HepG2 (cell line): ENCODE results near the gene KLK14. TPM values are rescaled to one million over a fixed set of nuclear protein-coding genes. Genes with fewer than 3 reads are reported as not detected.

Experiments
- ATAC-seq: fragments of 200-7000 bp; cut with Tn5 transposase; 3 replicates; pipeline ENCODE4 v1.9.1; 2020; ENCODE audit warnings: mild to moderate bottlenecking, moderate library complexity
- BruUV-seq: library from RNA; stranded (reverse); fragments of 400-500 nt; replicated peaks from 2 replicates; lab custom pipeline; 2021; lab: Mats Ljungman, UMichigan
- CTCF ChIA-PET: fragments of 300-600 bp; formaldehyde crosslinking; extraction: SDS; loops from one replicate; lab custom pipeline; 2021; ENCODE audit warnings: low total read pairs, inconsistent platforms, low intra/inter-chr PET ratio; lab: Yijun Ruan, JAX
- POLR2A ChIA-PET: fragments of 350-600 bp; sonication (Branson Sonifier 250); formaldehyde crosslinking; loops from one replicate; lab custom pipeline; 2020; ENCODE audit warnings: antibody characterized with exemption, inconsistent platforms; lab: Yijun Ruan, JAX
- DNase-seq: peaks from one replicate; pipeline ENCODE4 v3.0.0-alpha.2; 2015; ENCODE audit warnings: low spot score
- FAIRE-seq: peaks from 3 replicates; lab custom pipeline; 2011; peaks lifted over from hg19 to GRCh38; lab: Jason Lieb, UNC
- H2AFZ ChIP-seq: one replicate; pipeline ENCODE4 v1.6.1; 2011; ENCODE audit warnings: low read length, inconsistent platforms
- H3K27ac ChIP-seq: fragments of 300-600 bp; 3 replicates; pipeline ENCODE4 v1.8.0; 2011; ENCODE audit warnings: mixed run types, mild to moderate bottlenecking, mixed read lengths, low read length, inconsistent platforms; ENCODE audit not compliant: insufficient read depth; ENCODE audit errors: extremely low read length
- H3K27me3 ChIP-seq, 2 experiments: fragments of 200-600 bp in 1 of 2; 2 replicates in 1 of 2; 3 replicates in 1 of 2; pipeline versions ENCODE4 v1.6.0 to v1.8.0; 2011; ENCODE audit warnings: low read length in 2 of 2, mild to moderate bottlenecking in 2 of 2, moderate library complexity in 2 of 2, inconsistent platforms in 1 of 2; ENCODE audit not compliant: insufficient read depth in 2 of 2, control insufficient read depth in 1 of 2
- H3K36me3 ChIP-seq, 2 experiments: fragments of 200-600 bp in 1 of 2; replicated peaks in 1 of 2; 2 replicates in 1 of 2; 3 replicates in 1 of 2; pipeline versions ENCODE4 v1.5.1 to v1.8.0; 2011; ENCODE audit warnings: low read length in 2 of 2, inconsistent platforms in 1 of 2; ENCODE audit not compliant: insufficient read depth in 2 of 2, control insufficient read depth in 1 of 2
- H3K4me1 ChIP-seq: 2 replicates; pipeline ENCODE4 v1.5.1; 2012; ENCODE audit warnings: low read length, inconsistent platforms; ENCODE audit not compliant: insufficient read depth
- H3K4me2 ChIP-seq: 2 replicates; pipeline ENCODE4 v1.6.0; 2011; ENCODE audit warnings: low read depth, low read length, inconsistent platforms
- H3K4me3 ChIP-seq, 3 experiments: fragments of 200-600 bp in 1 of 3; sonication (generic), shearing (Covaris generic) in 1 of 3; replicated peaks in 1 of 3; 2 replicates each; pipeline ENCODE4 v1.5.1; 2011 to 2016; ENCODE audit warnings: low read length in 3 of 3, inconsistent platforms in 2 of 3, low read depth in 2 of 3, mild to moderate bottlenecking in 2 of 3, control low read depth in 1 of 3, mixed read lengths in 1 of 3; ENCODE audit not compliant: insufficient read depth in 1 of 3
- H3K79me2 ChIP-seq: one replicate; pipeline ENCODE4 v1.6.1; 2011; ENCODE audit warnings: low read length, inconsistent platforms; ENCODE audit not compliant: insufficient read depth
- H3K9ac ChIP-seq: 2 replicates; pipeline ENCODE4 v1.6.0; 2011; ENCODE audit warnings: mild to moderate bottlenecking, low read depth, low read length, inconsistent platforms; ENCODE audit not compliant: insufficient read depth
- H3K9me3 ChIP-seq: 2 replicates; pipeline ENCODE4 v1.5.1; 2012; ENCODE audit warnings: mild to moderate bottlenecking, low read length
- H4K20me1 ChIP-seq: 2 replicates; pipeline ENCODE4 v1.6.0; 2011; ENCODE audit warnings: inconsistent platforms, mild to moderate bottlenecking, low read length, moderate library complexity; ENCODE audit not compliant: insufficient read depth
- HMGXB4 ChIP-seq, 2 experiments: sonication (generic) in 1 of 2; formaldehyde crosslinking in 1 of 2; IDR thresholded peaks; 2 replicates each; pipeline versions ENCODE4 v1.4.0 to v1.6.1; 2018 to 2020; ENCODE audit warnings: missing genetic modification reagents in 2 of 2, borderline replicate concordance in 1 of 2, low read depth in 1 of 2, mild to moderate bottlenecking in 1 of 2, missing biosample characterization in 1 of 2
- SMARCC2 ChIP-seq: fragments of 450-650 bp; IDR thresholded peaks from 2 replicates; pipeline ENCODE4 v1.6.1; 2017; ENCODE audit warnings: antibody characterized with exemption, mild to moderate bottlenecking
- ZBTB33 ChIP-seq: sonication (generic); formaldehyde crosslinking; IDR thresholded peaks from 2 replicates; pipeline ENCODE4 v1.4.0; 2020; ENCODE audit warnings: missing genetic modification reagents
- ZNF850 ChIP-seq: sonication (generic); formaldehyde crosslinking; conservative IDR thresholded peaks from 2 replicates; pipeline ENCODE4 v1.9.0; 2021; ENCODE audit warnings: mild to moderate bottlenecking, missing genetic modification reagents
- WGBS: methylation state at CpG from one replicate; pipeline ENCODE4 v1.1.6; 2017; ENCODE audit warnings: low lambda C conversion rate; 5-methylcytosine and 5-hydroxymethylcytosine counted together
- in situ Hi-C: cut with HindIII; loops from 2 replicates; pipeline ENCODE4 v1.10.0; 2017; ENCODE audit warnings: low pct_unique_long_range_greater_than_20kb; ENCODE audit not compliant: extremely low pct_ligation_motif_present
- intact Hi-C: fragments of 100-400 bp; cut with micrococcal nuclease; formaldehyde crosslinking; loops from one replicate; pipeline ENCODE4 v1.10.0; 2022; ENCODE audit not compliant: unreplicated experiment
- polyA plus RNA-seq, 8 experiments: library from polyadenylated mRNA; depleted of rRNA in 3 of 8; stranded (reverse) in 7 of 8; unstranded in 1 of 8; fragments of >200 nt; fragmentation: Illumina TruSeq in 4 of 8; extraction: Trizol in 4 of 8; gene quantifications; 2 replicates each; pipeline versions ENCODE4 v1.2.1 to v1.2.3, GENCODE V29; 2011 to 2016; ENCODE audit warnings: low read depth in 4 of 8, missing spikeins in 1 of 8, mixed read lengths in 1 of 8; ENCODE audit not compliant: insufficient read depth in 1 of 8
- total RNA-seq, 5 experiments: library from RNA; depleted of rRNA; stranded (reverse); fragments of >200 nt; fragmentation: Illumina TruSeq; extraction: Trizol; gene quantifications; 2 replicates each; pipeline ENCODE4 v1.2.3, GENCODE V29; 2016; ENCODE audit warnings: low read depth in 1 of 5

The KLK14 gene
- total and polyA plus RNA-seq, 2 of the 13 experiments (the other 11 are each of a cell fraction or from before 2014, with no cell fraction given) = not detected

- no peak for TF ChIP-seq ZNF850
- no peak for TF ChIP-seq HMGXB4 (CRISPR knock-in tag; IDR thresholded peaks at IDR 0.05; ENCODE audit: borderline replicate concordance in 1 of 2, low read depth in 1 of 2)
Observed at GRCh38 chr19:51082611-51083010, at the start of gene KLK14 (continued).

GRCh38 chr19:51131780-51132680 is 49.3 kb upstream of the KLK14 start:
- Histone ChIP-seq H4K20me1 (no peaks in the 10 kb centered on the region), H3K79me2 (no peaks in the 10 kb centered on the region), H3K27ac (no peak overlapping the region), H3K4me2 (no peak overlapping the region), H3K9ac (no peak overlapping the region), H3K36me3 (no peaks in the 10 kb centered on the region), H3K4me3 (no peak overlapping the region), H3K9me3 (no peaks in the 10 kb centered on the region), H2AFZ (no peak overlapping the region), H3K4me1 (no peaks in the 10 kb centered on the region), H3K27me3 (peaks cover under 1 to 30% of the 10 kb centered on the region in 2 experiments; a peak in 4 of 5 replicates)
- BruUV-seq = no TSS peak
- no peak for DNase-seq
- FAIRE-seq = no peak
- TF ChIP-seq ZBTB33 (CRISPR knock-in tag) (0 out of 2 replicates have a peak, but pooled peaks have one; percentile 26), SMARCC2 (no peak)
- no peak for ATAC-seq
- CTCF ChIA-PET = no interaction called here
- WGBS = 39% methylated on average over 24 of the region's 24 CpGs
- POLR2A ChIA-PET = interaction anchor here (0.7 kb wide), 1 partner anchor 215 kb away, joined by 3 read pairs; no protein-coding TSS in a partner anchor
- in situ Hi-C loops = no loop called here
- intact Hi-C loops = no loop called here
